ENCODE data around the gene DNAJB9.

DNAJB9 gene

DNA sequence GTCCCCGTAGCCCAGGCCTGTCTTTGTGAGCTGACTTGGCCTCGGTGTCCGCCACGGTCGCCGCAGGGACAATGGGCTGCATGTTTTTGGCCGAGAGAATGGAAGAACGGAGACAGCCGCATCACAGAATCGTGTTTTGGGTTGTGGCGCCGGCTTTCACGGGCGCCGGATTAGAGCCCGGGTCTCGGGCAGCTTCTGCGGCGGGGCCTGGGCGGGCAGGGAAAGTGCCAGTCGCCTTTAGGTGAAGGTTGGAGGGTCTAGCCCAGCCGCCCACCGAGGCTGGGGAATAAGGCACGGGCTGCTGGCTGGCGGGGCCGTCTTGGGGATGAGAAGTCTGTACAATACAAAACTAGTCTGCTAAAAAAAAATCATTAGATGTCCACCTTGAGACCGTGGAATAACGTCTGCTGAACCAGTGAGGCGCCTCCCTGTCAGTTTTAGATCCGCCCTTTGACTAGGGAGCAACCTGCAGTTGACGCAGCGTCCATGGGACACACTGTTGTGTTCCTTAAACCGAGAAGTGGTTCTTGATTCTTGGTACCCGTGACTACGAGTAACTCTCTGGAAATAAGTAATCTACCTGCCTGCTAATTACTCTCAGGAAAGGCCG is 577 bp downstream of the DNAJB9 start:
- DNase-seq: peak; percentile 80

DNA sequence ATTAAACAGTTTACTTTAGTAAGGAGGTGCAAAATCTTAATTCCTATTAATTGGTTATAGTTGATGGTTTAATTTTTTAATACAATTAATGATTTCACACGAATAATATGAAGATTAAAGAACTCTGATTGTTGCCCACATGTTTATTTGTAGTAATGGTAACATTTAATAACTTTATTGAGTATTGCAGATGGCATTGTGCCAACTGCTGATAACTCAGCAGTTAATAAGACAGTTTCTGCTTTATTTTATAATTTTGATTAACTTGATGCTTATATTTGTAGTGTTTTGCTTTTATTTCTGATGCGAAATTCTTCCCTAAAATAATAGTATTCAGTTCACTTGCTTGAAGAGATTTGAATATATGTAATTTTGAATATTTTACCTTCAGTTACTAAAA is 2.8 kb downstream of the DNAJB9 start:
- no peak for DNase-seq

DNA sequence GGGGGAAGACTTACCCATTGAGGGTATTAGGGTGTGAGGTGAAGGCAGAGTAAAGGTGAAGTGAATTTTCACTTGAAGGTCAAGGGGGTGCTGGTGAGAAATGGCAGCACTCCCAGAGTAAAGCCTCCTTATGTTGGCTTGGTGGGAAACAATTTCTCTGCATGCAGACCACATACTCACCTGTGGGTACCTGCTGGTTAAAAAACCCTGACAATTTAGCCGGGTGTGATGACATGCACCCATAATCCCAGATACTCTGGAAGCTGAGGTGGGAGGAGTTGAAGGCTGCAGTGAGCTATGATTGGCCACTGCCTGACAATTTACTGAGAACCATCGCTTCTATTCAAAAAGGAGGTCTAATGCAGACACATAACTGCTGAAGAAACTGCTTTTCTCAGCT is 5.5 kb downstream of the DNAJB9 start:
- DNase-seq: no peak

- no peak for DNase-seq
These were observed 6.4 kb downstream of the DNAJB9 start for GRCh38 chr7:108576116-108576515.

GRCh38 chr7:108578937-108579336 is 9.3 kb downstream of the DNAJB9 start:
- DNase-seq: no peak

DNA sequence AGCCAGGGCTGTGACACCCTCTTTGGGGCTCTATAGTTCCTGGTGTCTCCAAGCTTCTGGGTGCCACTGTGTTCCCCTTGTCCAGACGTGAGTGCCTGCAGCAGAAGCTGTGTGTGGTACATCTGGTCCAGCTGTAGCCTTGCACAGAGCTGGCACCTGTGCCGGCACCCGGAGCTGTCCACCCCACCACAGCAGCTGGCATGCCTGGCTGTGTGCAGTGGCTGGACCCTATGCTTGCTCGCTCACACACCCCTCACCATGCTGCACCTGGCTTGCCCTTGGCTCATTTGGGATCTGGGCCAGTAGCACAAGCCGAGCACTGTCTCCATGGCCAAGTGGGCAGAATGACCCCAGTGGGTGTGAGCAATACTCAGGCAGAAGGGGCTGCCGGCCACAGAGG is 10.6 kb downstream of the DNAJB9 start:
- no peak for DNase-seq

DNA sequence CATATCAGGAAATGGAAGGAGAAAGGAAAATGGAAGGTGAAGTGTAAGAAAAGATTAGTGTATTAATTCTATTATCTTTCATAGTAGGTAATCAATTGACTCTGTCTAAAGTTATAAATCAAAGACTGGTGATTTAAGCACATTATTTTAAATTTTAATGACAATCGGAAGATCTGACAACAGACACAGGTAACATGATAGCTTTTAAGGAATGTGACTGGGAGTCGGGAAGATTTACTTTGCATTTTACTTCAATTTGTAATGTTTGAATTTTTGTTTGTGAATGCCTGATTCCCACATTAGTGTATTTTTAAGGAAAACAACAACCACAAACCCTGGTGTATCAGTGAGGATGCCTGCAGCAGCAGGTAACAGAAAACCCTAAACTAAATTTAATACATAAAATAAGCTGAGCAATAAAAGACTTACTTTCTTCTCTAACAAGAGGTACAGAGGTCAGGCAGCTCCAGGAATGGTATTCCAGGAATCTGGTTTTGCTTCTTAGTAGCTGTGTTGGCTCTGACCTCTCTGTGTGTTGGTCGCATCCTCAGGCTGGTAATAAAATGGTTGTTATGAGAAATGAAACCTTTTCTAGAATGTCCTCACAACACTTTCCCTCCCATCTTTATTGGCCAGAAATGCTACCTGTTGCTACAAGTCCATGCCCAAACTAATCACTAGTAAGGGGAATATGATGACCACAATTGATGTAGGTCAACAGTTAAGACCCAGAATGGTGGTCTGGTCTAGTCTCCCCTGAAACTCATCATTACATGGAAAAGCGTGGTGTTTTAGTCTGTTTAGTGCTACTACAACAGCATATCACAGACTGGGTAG is 12.2 kb downstream of the DNAJB9 start:
- no peak for DNase-seq

GRCh38 chr7:108584211-108584610 is 14.5 kb downstream of the DNAJB9 start:
- DNase-seq: no peak

DNA sequence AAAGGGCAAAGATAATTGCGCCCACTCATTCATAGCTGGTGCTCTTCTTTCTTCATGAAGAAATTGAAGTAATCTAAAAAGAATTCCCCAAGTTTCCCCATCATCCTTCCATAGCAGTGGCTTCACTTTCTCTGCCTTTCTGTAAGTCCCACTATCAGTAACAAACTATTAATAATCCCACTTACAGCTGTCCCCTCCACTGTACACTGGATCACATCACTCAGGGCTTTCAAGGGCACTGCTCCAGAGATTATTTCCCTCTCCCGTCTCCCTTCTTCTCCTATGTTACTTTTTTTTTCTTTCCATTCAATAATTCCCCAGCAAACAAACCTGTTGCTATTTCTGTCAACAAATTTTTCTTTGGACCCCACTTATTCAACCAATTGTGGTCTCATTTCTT is 16.2 kb downstream of the DNAJB9 start:
- DNase-seq: no peak

DNA sequence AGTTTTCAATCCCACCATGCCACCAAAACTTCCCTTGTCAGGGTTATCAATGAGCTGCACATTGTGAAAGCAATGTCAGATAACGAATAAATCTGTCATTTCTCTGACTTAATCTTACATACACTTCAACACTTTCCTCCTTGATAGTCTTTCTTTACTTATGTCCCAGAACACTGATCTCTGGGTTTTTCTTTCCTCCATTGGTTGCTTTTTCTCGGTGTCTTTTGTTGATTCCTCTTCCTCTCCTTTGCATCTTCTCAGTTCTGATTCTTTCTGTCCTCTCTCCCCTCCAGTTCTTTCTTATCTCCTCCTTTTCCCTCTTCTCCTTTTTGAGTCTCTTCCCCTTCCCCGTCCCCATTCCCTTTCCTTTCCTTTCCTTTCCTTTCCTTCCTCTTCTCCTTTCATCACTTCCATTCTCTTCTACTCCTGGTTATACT is 16.6 kb downstream of the DNAJB9 start:
- DNase-seq: no peak

- DNase-seq: no peak
These were observed 19.5 kb downstream of the DNAJB9 start for GRCh38 chr7:108589199-108589598.

GRCh38 chr7:108589874-108590273 is 20.2 kb downstream of the DNAJB9 start:
- no peak for DNase-seq

GRCh38 chr7:108590606-108591005 is 20.9 kb downstream of the DNAJB9 start:
- no peak for DNase-seq

DNA sequence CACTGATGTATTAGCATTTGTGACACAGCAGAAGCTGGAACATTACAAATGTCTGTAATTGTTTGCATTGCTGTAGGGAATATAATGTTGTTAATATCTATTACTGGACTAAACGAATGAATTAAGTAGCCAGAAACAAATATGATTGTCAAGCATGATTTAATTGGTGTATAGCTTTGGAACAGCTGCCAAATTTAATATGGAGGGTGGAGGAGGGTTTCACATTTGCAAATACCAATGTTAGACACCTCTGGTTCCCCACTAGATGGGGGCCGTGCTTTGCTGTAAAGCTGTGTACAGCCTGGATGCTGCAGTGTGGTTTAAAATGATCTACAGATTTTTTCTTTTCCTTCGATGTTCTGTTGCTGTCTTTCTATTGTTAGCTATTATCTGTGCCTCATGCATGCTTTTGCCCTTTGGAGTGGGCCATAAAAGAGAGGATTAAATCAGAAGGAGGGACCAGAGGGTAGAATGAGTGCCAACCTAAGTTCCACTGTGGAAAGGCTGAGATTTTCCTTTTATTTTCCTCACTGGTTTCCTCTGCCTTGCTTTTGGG is 23.1 kb downstream of the DNAJB9 start:
- peak; percentile 14 for DNase-seq

GRCh38 chr7:108596560-108596959 is 26.9 kb downstream of the DNAJB9 start:
- no peak for DNase-seq

- DNase-seq: no peak
These were observed 28.5 kb downstream of the DNAJB9 start for GRCh38 chr7:108598153-108598552.

DNA sequence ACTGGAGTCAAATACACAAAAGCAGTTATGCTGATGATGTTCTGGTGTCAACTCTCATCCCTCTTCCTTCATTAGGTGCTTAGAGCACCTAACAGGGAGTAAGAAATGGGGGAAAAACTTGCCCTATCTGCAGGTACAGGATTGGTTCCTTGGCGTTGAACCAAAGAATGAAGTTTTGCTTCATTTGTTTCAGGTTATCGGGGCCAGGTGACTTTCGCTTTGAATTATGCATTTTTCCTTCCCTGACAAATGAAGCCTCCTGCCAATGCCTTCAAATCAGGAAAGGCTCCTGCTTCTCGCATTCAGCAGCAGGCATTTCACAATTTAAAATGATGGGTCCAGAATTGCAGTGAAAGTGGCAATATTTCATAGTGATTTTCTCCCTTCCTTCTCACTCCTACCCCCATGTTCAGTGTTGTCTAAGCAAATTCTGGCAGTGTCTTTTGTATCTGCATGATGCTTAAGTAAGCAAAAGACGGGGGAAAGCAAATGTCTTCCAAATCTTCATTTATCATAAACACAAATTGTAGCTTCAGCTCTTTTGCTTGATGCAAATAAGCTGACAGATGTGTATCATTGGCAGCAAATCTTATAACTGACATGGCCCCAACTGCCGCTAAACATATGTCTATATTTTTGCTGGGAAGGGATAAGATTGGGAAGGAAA is 29.4 kb downstream of the DNAJB9 start:
- no peak for DNase-seq

- DNase-seq: no peak
These were observed 30.7 kb downstream of the DNAJB9 start for GRCh38 chr7:108600399-108600798.

DNA sequence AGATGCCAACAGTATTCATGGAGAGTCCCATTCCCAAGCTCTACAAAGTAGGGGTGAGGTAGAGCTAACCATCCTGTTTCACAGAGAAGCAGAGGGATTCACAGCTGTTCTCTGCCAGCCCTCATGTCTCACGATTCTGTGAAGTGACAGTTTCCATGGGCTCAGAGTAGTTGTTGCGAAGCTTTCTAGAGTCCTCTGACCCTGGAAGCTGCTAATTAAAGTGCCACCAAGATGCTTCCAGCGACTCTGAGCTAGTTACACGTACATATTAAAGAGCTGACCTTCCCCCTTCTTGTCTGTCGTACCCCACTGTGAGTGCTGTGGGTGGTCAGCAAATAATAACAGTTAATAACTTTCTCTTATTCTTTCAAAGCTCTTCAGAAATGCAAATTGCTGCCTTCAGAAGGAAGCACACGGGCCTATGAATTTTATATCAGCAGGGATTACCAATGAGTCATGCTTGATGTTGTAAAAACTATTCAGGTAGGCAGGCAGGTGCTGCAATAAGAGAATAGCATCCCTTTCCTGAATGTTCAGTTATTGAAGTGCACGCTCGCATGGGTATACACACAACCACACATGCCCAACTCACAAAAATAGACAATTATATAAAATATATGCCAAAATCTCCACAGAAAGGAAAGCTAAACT is 34.1 kb downstream of the DNAJB9 start:
- DNase-seq: no peak

- DNase-seq: peak; percentile 62
These were observed 34.8 kb downstream of the DNAJB9 start for GRCh38 chr7:108604307-108605077.

DNA sequence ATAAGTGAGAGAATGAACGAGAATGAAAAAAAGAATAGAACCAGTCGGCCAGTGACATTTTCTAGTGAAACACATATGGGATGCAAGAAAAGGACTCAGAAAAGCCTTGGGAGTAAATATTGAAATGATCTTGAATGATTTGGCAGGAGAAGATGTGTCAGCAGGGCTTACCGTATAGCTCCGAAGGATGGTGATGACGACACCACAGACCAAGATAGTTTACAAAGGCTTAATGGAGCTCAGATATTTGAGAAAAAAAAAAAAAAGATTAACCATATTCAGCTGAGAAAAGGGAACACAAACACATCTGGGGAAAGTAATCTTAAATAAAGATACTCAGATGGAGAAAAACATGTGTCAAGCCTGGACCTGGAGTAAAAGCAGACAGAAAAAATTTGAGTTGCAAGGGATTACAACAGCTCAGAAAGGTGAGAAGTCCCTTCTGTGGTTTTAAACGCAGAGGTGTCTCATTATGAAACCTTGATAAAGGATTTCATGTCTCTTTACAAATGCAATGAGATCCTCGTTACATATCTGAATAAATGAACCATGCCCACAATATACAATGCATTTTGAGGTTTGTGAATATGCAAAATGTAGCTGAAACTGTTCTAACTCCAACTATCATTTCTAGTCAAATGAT is 36.0 kb downstream of the DNAJB9 start:
- DNase-seq: no peak

GRCh38 chr7:108609643-108610042 is 40.0 kb downstream of the DNAJB9 start:
- DNase-seq: no peak
